ENCODE measurements around the gene PREB. TPM values are rescaled to one million over a fixed set of nuclear protein-coding genes. Genes with fewer than 3 reads are reported as not detected.

Gene PREB
- total and polyA plus RNA-seq, 2 of the 13 experiments (the other 11 are each of a cell fraction or from before 2014, with no cell fraction given) = 112 to 192 TPM

DNA sequence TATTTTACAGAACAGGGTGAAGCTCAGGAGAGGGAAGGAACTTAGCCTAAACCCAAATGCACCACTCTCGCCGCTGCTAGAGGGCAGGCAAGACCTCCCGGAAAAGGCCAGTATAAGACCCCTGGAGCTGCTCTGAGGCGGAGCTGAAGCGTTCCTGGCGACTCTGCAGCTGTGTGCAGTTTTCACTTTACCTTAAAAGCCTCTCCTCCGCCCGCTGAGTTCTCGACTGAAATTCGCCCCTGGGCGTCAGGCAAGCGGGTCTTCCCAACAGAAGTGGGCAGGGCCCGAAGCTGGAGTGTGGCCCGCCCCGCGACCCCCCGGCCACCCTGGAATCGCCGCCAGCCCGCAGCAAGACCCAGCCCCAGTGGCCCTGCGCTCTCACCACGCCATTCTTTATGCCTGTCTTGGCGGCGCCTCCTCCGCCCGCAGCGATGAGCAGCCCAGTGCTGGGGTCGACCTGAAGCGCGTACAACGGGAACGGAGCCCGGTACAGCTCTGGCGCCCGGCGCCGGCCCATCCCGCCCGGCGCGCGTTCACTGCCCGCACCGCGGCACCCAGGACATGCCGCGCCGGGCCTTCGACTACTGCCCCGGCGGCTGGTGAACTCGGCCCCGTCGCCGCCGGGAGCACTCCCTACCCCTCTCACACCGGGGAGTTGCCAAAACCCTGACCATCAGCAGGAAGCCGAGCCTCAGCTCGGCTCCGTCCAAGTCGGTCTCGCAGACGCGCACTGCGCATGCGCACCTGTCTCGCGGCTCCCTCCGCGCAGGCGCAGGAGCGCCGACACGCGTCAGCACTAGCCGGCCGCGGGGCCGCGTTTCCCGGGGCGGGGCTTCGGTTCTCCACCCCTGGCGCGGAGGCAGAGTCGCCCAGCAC lies at the start of gene PREB (continued):
- TF ChIP-seq DZIP1 (CRISPR knock-in tag; IDR thresholded peaks at IDR 0.05) (no peak; the same call in 1 of the 2 replicates), ZBTB14 (CRISPR knock-in tag; IDR thresholded peaks at IDR 0.05) (peak; percentile 52; the same call in 1 of the 2 replicates), NRL (CRISPR knock-in tag; IDR thresholded peaks at IDR 0.05; ENCODE audit: borderline replicate concordance) (no peak), HMG20A (CRISPR knock-in tag; IDR thresholded peaks at IDR 0.05; ENCODE audit: borderline replicate concordance) (no peak), RFX3 (CRISPR knock-in tag; IDR thresholded peaks at IDR 0.05) (no peak), GLI4 (CRISPR knock-in tag; IDR thresholded peaks at IDR 0.05; ENCODE audit: borderline replicate concordance) (peak; percentile 44; the same call in 1 of the 2 replicates), GZF1 (CRISPR knock-in tag; IDR thresholded peaks at IDR 0.05) (no peak), ZNF430 (CRISPR knock-in tag; IDR thresholded peaks at IDR 0.05) (peak; percentile 77; the same call in 1 of the 2 replicates), ARID2 (CRISPR knock-in tag; IDR thresholded peaks at IDR 0.05; ENCODE audit: borderline replicate concordance) (0 out of 2 replicates have a peak, but pooled peaks have one; percentile 30), ZNF607 (CRISPR knock-in tag; IDR thresholded peaks at IDR 0.05; ENCODE audit: borderline replicate concordance) (0 out of 2 replicates have a peak, but pooled peaks have one; percentile 86), ZNF333 (CRISPR knock-in tag; IDR thresholded peaks at IDR 0.05; ENCODE audit: borderline replicate concordance) (peak; percentile 93), MAFG (CRISPR knock-in tag; IDR thresholded peaks at IDR 0.05) (no peak), KDM1A (CRISPR knock-in tag; IDR thresholded peaks at IDR 0.05) (no peak), EEA1 (CRISPR knock-in tag; IDR thresholded peaks at IDR 0.05; ENCODE audit: borderline replicate concordance) (peak; percentile 73), PITX1 (CRISPR knock-in tag; IDR thresholded peaks at IDR 0.05) (no peak), ZNF740 (CRISPR knock-in tag; IDR thresholded peaks at IDR 0.05) (no peak)
- TF ChIP-seq, protein P1, sequence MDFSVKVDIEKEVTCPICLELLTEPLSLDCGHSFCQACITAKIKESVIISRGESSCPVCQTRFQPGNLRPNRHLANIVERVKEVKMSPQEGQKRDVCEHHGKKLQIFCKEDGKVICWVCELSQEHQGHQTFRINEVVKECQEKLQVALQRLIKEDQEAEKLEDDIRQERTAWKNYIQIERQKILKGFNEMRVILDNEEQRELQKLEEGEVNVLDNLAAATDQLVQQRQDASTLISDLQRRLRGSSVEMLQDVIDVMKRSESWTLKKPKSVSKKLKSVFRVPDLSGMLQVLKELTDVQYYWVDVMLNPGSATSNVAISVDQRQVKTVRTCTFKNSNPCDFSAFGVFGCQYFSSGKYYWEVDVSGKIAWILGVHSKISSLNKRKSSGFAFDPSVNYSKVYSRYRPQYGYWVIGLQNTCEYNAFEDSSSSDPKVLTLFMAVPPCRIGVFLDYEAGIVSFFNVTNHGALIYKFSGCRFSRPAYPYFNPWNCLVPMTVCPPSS (IDR thresholded peaks at IDR 0.05) = no peak
- TF ChIP-seq, protein P2, sequence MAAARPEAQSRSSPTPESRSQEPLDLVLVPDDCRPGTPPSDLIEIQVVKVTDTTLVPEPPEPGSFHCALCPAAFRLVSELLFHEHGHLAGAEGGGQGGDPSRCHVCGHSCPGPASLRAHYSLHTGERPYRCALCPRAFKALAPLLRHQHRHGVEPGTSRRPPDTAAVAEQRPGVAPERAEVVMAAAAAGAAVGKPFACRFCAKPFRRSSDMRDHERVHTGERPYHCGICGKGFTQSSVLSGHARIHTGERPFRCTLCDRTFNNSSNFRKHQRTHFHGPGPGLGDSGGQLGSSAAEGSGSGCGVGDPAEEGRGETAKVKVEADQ (CRISPR knock-in tag; IDR thresholded peaks at IDR 0.05; ENCODE audit: borderline replicate concordance) = 0 out of 2 replicates have a peak, but pooled peaks have one; percentile 3
- TF ChIP-seq, protein P3, sequence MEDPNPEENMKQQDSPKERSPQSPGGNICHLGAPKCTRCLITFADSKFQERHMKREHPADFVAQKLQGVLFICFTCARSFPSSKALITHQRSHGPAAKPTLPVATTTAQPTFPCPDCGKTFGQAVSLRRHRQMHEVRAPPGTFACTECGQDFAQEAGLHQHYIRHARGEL (CRISPR knock-in tag; IDR thresholded peaks at IDR 0.05) = no peak
- TF ChIP-seq, protein P4, sequence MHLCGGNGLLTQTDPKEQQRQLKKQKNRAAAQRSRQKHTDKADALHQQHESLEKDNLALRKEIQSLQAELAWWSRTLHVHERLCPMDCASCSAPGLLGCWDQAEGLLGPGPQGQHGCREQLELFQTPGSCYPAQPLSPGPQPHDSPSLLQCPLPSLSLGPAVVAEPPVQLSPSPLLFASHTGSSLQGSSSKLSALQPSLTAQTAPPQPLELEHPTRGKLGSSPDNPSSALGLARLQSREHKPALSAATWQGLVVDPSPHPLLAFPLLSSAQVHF (CRISPR knock-in tag; IDR thresholded peaks at IDR 0.05) = no peak

Data from HepG2 (cell line).